ENCODE data around the gene SLC12A4. TPM values are rescaled to one million over a fixed set of nuclear protein-coding genes. Genes with fewer than 3 reads are reported as not detected.

Gene SLC12A4
- total and polyA plus RNA-seq, 2 of the 13 experiments (the other 11 are each of a cell fraction or from before 2014, with no cell fraction given), result 65.1 to 84.3 TPM

DNA sequence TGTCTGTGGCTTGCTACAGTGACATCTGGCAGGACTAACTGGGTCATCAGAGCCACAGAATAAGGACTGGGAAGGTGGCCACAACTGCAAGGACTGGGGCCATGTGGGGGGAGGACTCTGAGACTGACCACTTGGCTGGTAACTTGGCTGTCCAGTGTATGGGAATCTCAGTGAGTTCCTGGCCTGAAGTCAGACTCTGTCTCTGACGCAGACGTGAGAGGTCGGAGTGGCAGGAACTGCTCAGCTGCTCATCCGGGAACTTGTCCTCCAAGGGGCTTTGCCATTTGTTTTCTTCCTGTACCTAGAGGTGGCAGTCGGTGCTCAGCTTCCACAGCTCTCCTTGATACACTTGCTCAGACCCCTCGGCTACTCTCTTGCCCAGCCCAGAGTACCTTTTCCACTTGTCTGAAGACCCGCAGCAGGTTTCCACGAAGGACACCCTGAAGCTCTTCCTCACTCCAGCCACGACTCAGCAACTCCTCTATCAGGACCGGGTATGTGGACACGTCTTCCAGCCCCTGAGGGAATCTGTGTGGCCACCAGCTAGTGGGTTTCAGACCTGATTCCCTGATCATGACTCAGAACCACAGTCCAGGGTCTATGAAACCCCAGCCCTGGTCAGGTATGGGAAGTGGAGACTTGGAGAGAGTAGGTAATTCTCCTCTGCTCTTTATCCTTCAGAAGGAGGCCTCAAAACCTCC is 19.2 kb upstream of the SLC12A4 start (continued):
- TF ChIP-seq DNMT1 (CRISPR knock-in tag; IDR thresholded peaks at IDR 0.05) (no peak), ZNF292 (CRISPR knock-in tag; IDR thresholded peaks at IDR 0.05; ENCODE audit: borderline replicate concordance, low read depth) (0 out of 2 replicates have a peak, but pooled peaks have one; percentile 65), MIER3 (CRISPR knock-in tag; IDR thresholded peaks at IDR 0.05; ENCODE audit: borderline replicate concordance) (no peak), ZNF839 (CRISPR knock-in tag; IDR thresholded peaks at IDR 0.05; ENCODE audit: borderline replicate concordance) (no peak), RARG (CRISPR knock-in tag; IDR thresholded peaks at IDR 0.05; ENCODE audit: low read depth) (no peak), FOXO1 (CRISPR knock-in tag; IDR thresholded peaks at IDR 0.05) (0 out of 2 replicates have a peak, but pooled peaks have one; percentile 20), ZNF788 (CRISPR knock-in tag; IDR thresholded peaks at IDR 0.05; ENCODE audit: borderline replicate concordance) (peak; percentile 41; the same call in 1 of the 2 replicates), DPF2 (CRISPR knock-in tag; IDR thresholded peaks at IDR 0.05; ENCODE audit: borderline replicate concordance, low read depth) (no peak), JARID2 (CRISPR knock-in tag; IDR thresholded peaks at IDR 0.05; ENCODE audit: insufficient replicate concordance) (peak; percentile 37), RCOR2 (CRISPR knock-in tag; IDR thresholded peaks at IDR 0.05) (no peak), FOXK1 (CRISPR knock-in tag; IDR thresholded peaks at IDR 0.05; ENCODE audit: borderline replicate concordance, low read depth) (no peak), ADNP (CRISPR knock-in tag; IDR thresholded peaks at IDR 0.05) (no peak), ZFP36 (IDR thresholded peaks at IDR 0.05; ENCODE audit: borderline replicate concordance, low read depth, low read length, partially characterized antibody) (no peak), MAFG (CRISPR knock-in tag; IDR thresholded peaks at IDR 0.05) (no peak), ZKSCAN8 (CRISPR knock-in tag; IDR thresholded peaks at IDR 0.05; ENCODE audit: borderline replicate concordance) (0 out of 2 replicates have a peak, but pooled peaks have one; percentile 28), SOX13 (IDR thresholded peaks at IDR 0.05) (no peak), SOX13 (CRISPR knock-in tag; conservative IDR thresholded peaks at IDR 0.05 in 1 of 2, IDR thresholded peaks at IDR 0.05 in 1 of 2) (0 out of 4 replicates have a peak, but pooled peaks of 1 of the 2 experiments have one; percentile 9), FOXM1 (CRISPR knock-in tag; IDR thresholded peaks at IDR 0.05) (no peak), POLR2G (IDR thresholded peaks at IDR 0.05; ENCODE audit: low read depth, low read length) (peak; percentile 30; the same call in 1 of the 2 replicates), ZNF816 (CRISPR knock-in tag; IDR thresholded peaks at IDR 0.05; ENCODE audit: borderline replicate concordance) (no peak)
- TF ChIP-seq, protein P1, sequence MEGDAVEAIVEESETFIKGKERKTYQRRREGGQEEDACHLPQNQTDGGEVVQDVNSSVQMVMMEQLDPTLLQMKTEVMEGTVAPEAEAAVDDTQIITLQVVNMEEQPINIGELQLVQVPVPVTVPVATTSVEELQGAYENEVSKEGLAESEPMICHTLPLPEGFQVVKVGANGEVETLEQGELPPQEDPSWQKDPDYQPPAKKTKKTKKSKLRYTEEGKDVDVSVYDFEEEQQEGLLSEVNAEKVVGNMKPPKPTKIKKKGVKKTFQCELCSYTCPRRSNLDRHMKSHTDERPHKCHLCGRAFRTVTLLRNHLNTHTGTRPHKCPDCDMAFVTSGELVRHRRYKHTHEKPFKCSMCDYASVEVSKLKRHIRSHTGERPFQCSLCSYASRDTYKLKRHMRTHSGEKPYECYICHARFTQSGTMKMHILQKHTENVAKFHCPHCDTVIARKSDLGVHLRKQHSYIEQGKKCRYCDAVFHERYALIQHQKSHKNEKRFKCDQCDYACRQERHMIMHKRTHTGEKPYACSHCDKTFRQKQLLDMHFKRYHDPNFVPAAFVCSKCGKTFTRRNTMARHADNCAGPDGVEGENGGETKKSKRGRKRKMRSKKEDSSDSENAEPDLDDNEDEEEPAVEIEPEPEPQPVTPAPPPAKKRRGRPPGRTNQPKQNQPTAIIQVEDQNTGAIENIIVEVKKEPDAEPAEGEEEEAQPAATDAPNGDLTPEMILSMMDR (CRISPR knock-in tag; IDR thresholded peaks at IDR 0.05), result peak; percentile 41
- TF ChIP-seq, protein P2, sequence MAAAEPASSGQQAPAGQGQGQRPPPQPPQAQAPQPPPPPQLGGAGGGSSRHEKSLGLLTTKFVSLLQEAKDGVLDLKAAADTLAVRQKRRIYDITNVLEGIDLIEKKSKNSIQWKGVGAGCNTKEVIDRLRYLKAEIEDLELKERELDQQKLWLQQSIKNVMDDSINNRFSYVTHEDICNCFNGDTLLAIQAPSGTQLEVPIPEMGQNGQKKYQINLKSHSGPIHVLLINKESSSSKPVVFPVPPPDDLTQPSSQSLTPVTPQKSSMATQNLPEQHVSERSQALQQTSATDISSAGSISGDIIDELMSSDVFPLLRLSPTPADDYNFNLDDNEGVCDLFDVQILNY (CRISPR knock-in tag; conservative IDR thresholded peaks at IDR 0.05), result no peak
- TF ChIP-seq, protein P3, sequence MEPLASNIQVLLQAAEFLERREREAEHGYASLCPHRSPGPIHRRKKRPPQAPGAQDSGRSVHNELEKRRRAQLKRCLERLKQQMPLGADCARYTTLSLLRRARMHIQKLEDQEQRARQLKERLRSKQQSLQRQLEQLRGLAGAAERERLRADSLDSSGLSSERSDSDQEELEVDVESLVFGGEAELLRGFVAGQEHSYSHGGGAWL (CRISPR knock-in tag; IDR thresholded peaks at IDR 0.05), result no peak
- TF ChIP-seq, protein P4, sequence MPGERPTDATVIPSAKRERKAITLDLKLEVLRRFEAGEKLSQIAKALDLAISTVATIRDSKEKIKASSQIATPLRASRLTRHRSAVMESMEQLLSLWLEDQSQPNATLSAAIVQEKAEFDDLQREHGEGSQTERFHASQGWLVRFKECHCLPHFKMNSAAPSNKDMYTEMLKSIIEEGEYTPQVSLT (CRISPR knock-in tag; IDR thresholded peaks at IDR 0.05; ENCODE audit: borderline replicate concordance, low read depth), result no peak
- TF ChIP-seq, protein P5, sequence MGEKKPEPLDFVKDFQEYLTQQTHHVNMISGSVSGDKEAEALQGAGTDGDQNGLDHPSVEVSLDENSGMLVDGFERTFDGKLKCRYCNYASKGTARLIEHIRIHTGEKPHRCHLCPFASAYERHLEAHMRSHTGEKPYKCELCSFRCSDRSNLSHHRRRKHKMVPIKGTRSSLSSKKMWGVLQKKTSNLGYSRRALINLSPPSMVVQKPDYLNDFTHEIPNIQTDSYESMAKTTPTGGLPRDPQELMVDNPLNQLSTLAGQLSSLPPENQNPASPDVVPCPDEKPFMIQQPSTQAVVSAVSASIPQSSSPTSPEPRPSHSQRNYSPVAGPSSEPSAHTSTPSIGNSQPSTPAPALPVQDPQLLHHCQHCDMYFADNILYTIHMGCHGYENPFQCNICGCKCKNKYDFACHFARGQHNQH (CRISPR knock-in tag; IDR thresholded peaks at IDR 0.05), result peak; percentile 43; the same call in 1 of the 2 replicates
